Mesothelial cell of epicardium (in vitro differentiated cells): ENCODE measurements around the gene TACC2. TPM values are rescaled to one million over a fixed set of nuclear protein-coding genes. Genes with fewer than 3 reads are reported as not detected.

Experiments used
- DNase-seq, 2 experiments: peaks; one replicate each; pipeline ENCODE4 v3.0.0; 2021; ENCODE audit warnings: low spot score in 2 of 2; ENCODE audit not compliant: unreplicated experiment in 2 of 2
- H3K27ac Mint-ChIP-seq: 2 replicates; pipeline ENCODE4 v1.8.0; 2021; ENCODE audit warnings: mixed read lengths
- H3K27me3 Mint-ChIP-seq: 2 replicates; pipeline ENCODE4 v1.8.0; 2021; ENCODE audit warnings: low read depth, mixed read lengths
- H3K36me3 Mint-ChIP-seq: 2 replicates; pipeline ENCODE4 v1.8.0; 2021; ENCODE audit warnings: mixed read lengths
- H3K4me1 Mint-ChIP-seq: 2 replicates; pipeline ENCODE4 v1.8.0; 2021; ENCODE audit warnings: mixed read lengths
- H3K4me3 Mint-ChIP-seq: 2 replicates; pipeline ENCODE4 v1.8.0; 2021; ENCODE audit warnings: mild to moderate bottlenecking, moderate library complexity, mixed read lengths
- H3K9me3 Mint-ChIP-seq: 2 replicates; pipeline ENCODE4 v1.8.0; 2021; ENCODE audit warnings: mixed read lengths
- CTCF ChIP-seq: fragments of 200-600 bp; sonication (generic); IDR thresholded peaks from one replicate; pipeline ENCODE4 v1.5.0; 2021; ENCODE audit warnings: antibody characterized with exemption; ENCODE audit not compliant: unreplicated experiment
- total RNA-seq: library from RNA; stranded (reverse); gene quantifications from 3 replicates; pipeline ENCODE4 v1.2.1, GENCODE V29; 2021

Gene TACC2
- total RNA-seq, 1 donor from 2014 or later: 25.5 TPM

GRCh38 chr10:122018491-122018890 lies 29.5 kb downstream of the TACC2 start:
- no peak for TF ChIP-seq CTCF
- Mint-ChIP-seq H3K4me1 (peaks cover 3% of the 10 kb centered on the region), H3K27ac (no peak overlapping the region), H3K27me3 (peaks cover 2% of the 10 kb centered on the region), H3K4me3 (no peak overlapping the region), H3K9me3 (no peaks in the 10 kb centered on the region), H3K36me3 (no peaks in the 10 kb centered on the region)
- DNase-seq: no peak

GRCh38 chr10:122018951-122019413 lies 30.0 kb downstream of the TACC2 start:
- H3K27me3 Mint-ChIP-seq: peaks cover 2% of the 10 kb centered on the region
- no peaks in the 10 kb centered on the region for H3K9me3 Mint-ChIP-seq
- no peaks in the 10 kb centered on the region for H3K36me3 Mint-ChIP-seq
- DNase-seq: no peak
- no peak overlapping the region for H3K27ac Mint-ChIP-seq
- no peak overlapping the region for H3K4me3 Mint-ChIP-seq
- H3K4me1 Mint-ChIP-seq: peaks cover 3% of the 10 kb centered on the region
- no peak for TF ChIP-seq CTCF

DNA sequence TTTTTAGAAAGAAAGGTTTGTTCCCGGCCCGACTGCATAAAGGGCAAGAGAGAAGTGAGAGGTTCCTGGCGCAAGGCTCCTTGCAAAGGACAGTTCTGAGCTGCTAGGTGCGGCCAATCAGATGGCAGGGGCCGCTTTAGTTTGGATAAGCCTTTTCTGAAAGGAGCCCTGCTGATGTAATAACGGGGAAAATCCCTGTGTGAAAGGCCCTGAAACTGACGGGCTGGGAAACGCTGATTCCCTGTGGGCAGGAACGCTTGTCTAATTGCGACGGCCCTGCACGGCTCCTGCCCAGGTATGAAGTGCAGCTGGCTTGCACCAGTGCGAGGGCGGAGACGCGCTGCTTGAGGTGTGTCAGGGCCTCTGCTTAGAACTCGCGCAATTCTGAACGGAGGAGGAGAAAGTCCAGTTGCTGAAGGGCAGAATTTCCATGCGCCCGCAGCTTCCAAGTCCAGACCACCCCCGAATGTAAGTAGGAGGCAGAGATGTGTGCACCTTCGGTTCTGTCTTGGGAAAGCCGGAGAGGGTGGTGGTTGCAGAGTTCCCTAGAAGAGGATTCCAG lies 30.5 kb downstream of the TACC2 start:
- Mint-ChIP-seq H3K36me3 (no peaks in the 10 kb centered on the region), H3K9me3 (no peaks in the 10 kb centered on the region), H3K27ac (no peak overlapping the region), H3K4me1 (peaks cover 3% of the 10 kb centered on the region), H3K4me3 (no peak overlapping the region), H3K27me3 (peaks cover 2% of the 10 kb centered on the region)
- no peak for TF ChIP-seq CTCF
- DNase-seq: no peak

- Mint-ChIP-seq H3K4me3 (no peak overlapping the region), H3K27me3 (peaks cover 2% of the 10 kb centered on the region), H3K27ac (no peak overlapping the region), H3K9me3 (no peaks in the 10 kb centered on the region), H3K36me3 (no peaks in the 10 kb centered on the region), H3K4me1 (peaks cover 3% of the 10 kb centered on the region)
- no peak for TF ChIP-seq CTCF
- DNase-seq: no peak
These were observed 31.3 kb downstream of the TACC2 start for GRCh38 chr10:122020226-122020625.

DNA sequence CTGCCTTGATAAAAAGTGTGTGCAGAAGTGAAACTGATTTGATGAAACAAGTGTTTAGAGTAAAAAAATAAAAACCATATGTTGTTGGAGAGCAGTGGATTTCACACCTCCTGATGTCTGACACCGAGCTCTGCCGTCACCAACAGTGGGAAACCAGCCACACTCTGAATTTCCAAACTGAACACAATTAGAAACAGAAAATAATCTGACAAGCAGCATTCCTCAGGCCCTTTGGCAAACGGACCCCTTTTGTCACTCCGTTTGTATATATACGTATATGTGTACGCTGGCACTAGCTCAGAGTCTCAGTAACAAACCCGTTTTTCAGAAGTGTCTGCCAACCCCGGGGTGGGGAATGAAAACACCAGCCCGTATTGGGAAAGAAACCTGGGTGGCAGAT lies 32.4 kb downstream of the TACC2 start:
- DNase-seq: no peak
- Mint-ChIP-seq H3K4me3 (no peak overlapping the region), H3K27me3 (peaks cover 2% of the 10 kb centered on the region), H3K9me3 (no peaks in the 10 kb centered on the region), H3K27ac (no peak overlapping the region), H3K4me1 (peaks cover 3% of the 10 kb centered on the region), H3K36me3 (no peaks in the 10 kb centered on the region)
- TF ChIP-seq CTCF: no peak

DNA sequence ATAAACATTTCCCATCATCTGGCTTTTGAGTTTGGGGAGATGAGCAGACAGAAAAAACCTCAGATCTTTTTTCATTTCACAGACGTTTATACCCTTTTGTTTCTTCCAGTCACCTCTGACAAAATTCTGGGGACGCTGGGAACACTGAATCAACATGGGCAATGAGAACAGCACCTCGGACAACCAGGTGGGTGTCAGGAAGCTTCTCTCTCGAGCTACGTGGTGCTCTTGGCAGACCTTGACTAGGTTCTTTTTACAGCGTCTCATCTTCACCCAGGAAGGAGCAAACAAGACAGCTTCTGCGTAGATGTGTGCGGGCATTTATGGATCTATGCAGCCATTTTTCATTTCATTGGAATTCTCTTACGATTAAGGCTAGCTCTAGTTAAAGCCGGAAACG lies 32.9 kb downstream of the TACC2 start:
- DNase-seq: no peak
- peaks cover 3% of the 10 kb centered on the region for H3K4me1 Mint-ChIP-seq
- TF ChIP-seq CTCF: no peak
- no peak overlapping the region for H3K4me3 Mint-ChIP-seq
- no peaks in the 10 kb centered on the region for H3K36me3 Mint-ChIP-seq
- no peaks in the 10 kb centered on the region for H3K9me3 Mint-ChIP-seq
- peaks cover 2% of the 10 kb centered on the region for H3K27me3 Mint-ChIP-seq
- no peak overlapping the region for H3K27ac Mint-ChIP-seq
